Right renal pelvis (tissue), 4 donors: ENCODE results near the gene TECPR2. TPM values are rescaled to one million over a fixed set of nuclear protein-coding genes. Genes with fewer than 3 reads are reported as not detected.
A peak's percentile ranks its signal among the peaks of the same experiment; 100 is the strongest.

Experiments used
- DNase-seq, 4 donors: peaks; one replicate each; pipeline ENCODE4 v3.0.0-alpha.2; 2013; ENCODE audit warnings: low read depth in 4 of 4, low spot score in 3 of 4, missing footprints in 1 of 4
- polyA plus RNA-seq, 4 donors: library from polyadenylated mRNA; unstranded; fragments of 120-200 nt; gene quantifications; one replicate each; pipeline ENCODE4 v1.2.1, GENCODE V29; 2013; ENCODE audit not compliant: insufficient read length in 4 of 4

The TECPR2 gene
- polyA plus RNA-seq, 4 donors: 16.7 to 19.9 (median 16.8) TPM

DNA sequence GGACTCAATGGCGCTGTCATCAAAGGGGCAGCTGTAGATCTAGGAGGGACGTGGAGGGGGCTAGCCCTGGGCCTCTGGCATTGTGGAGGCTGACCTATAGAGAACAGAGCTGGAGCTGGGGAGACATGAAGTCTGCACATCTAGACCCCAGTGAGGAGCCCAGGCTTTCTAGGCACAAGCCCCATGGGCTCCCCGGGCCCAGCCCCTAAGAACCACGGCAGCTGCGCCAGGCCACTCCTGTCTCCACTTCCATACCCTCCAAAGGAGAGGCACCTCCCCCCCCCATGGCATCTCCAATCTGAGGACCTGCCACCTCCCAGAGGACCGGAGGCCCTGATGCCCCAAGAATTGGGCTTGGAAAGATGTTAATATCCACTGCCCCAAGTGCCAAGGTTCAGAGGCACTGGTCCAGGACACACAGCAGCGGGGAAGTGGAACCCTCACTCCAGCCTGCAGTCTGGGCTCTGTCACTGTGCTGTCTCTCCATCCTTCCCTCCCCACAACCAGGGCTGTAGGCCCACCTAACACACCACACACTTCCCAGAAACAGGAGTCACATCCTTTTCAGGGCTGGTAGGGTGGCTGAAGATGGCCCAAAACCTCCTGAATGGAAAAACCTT, 142.4 kb downstream of the TECPR2 start:
- no peak for DNase-seq

DNA sequence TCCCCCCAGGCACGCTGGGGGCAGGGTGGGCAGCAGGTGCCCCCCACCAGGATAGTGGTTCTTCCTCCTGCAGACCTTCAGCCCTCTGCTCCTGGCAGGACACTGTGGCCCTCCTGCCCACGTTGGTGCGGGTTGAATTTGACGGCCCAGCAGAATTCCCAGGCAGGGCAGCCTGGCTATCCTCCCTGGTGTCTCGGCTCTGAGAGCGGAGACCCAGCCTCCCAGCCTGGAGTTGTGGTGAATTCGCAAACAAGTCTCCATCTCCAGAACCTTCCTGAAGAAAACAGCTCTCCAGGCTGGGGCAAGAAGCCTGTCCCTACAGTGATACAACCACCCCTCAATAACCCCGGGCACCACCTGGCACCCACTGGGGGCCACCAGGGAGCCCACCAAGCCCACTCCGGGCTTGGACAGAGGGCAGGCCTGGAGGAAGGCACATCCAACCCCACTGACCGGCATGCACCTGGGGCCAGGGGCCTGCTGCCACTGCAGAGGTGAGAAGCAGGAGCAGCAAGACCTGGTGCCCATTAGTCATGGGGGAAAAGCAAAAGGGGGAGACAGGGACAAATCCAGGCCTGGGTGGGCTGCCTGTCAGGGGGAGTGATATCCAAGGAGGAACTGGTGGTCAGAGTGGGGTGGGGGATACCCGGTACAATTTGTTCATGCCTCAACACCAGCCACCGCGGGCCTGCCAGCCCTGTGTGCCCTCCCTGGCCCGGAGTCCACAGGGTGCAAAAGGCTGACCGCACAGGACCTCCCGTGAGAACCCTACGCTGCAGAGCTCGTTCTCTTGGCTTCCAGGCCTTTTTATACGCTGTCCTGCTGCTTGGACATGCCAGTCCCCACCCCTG, 143.3 kb downstream of the TECPR2 start:
- no peak for DNase-seq

DNA sequence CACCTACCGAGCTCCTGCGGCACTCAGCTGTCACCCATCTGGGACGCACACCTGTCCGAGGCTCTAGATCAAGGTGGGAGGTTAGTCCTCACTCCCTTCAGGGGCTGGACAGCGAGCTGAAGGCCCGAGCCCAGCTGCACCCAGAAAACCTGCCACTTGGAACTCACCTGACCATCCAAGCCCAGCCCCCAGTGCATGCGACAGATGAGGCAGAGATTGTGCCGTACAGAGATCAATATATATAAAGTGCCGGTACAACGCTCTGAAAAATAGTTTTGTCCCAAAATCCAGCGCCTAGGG, 143.8 kb downstream of the TECPR2 start:
- no peak for DNase-seq

GRCh38 chr14:102507081-102507856, 144.5 kb downstream of the TECPR2 start:
- DNase-seq: no peak

- DNase-seq: no peak
Measured at GRCh38 chr14:102507857-102508312, 145.1 kb downstream of the TECPR2 start.

- no peak for DNase-seq
Measured at GRCh38 chr14:102508410-102508773, 145.7 kb downstream of the TECPR2 start.

GRCh38 chr14:102508774-102509745, 146.3 kb downstream of the TECPR2 start:
- DNase-seq: no peak

DNA sequence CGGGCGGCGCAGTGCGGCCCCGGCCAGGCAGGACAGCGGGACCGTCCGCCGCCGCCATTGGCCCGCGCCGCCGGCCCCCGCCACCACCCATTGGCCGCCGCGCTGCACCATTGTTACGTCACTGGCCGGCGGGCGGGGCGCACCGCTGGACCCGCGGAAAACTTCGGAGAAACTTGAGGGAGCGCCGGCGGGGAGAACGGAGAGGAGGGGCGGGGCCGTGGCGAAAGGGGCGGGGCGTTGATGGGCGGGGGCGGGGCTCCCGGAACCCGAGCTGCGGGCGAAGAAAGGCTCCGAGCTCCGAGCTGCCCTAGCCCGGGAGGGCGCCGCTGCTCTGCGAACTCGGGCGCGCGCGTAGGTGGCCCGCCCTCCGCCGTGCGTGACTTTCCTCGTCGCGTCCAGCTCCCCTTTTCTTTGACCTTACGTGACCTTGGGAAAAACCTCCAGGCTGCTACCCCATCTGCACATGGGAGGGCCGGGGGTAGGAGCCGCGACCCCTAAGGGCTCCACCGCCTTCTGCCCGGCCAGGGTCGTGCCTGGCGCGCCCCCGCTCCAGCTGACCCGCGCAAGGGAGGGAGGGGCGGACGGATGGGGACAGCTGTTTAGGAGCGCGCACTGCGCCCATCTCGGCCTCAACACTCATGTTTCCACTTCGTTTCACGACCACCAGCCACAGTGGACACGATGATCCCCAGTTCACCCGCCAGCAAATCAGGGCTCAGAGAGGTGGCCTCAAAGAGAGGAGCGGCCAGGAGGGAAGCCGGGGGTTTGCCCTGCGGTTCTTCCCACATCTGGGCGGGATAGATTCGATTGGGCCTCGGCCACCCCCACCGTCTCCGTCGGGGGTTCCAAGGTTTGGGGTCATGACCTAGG, 147.2 kb downstream of the TECPR2 start, which contains the start of gene ANKRD9:
Gene ANKRD9, minus strand, starts transcription at position 31 of the 870 bp plus-strand sequence. CDS start 1,887 bp downstream, outside the sequence.
- DNase-seq: peak; percentile 79 to 88 (median 82)

- DNase-seq: peak in 1 of 4 donors; percentile 52
Measured at GRCh38 chr14:102510616-102511520, 148.1 kb downstream of the TECPR2 start.

DNA sequence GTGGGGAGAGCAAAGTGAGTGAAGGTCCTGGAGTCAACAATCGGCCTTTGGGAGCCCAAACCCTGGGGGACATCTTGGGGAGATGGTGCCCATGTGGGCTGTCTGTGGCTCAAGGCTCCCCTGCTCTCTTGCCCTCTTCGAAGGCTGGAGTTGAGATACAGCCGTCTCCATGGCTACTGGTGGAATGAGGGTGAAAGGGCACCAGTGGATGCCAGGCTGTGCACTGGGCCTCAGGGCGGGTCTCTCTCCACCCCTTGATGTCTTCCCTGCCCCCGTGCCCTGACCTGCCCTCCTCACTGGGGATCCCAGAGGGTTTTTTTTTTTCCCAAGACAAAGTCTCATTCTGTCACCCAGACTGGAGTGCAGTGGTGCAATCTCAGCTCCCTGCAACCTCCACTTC, 148.8 kb downstream of the TECPR2 start:
- DNase-seq: no peak

DNA sequence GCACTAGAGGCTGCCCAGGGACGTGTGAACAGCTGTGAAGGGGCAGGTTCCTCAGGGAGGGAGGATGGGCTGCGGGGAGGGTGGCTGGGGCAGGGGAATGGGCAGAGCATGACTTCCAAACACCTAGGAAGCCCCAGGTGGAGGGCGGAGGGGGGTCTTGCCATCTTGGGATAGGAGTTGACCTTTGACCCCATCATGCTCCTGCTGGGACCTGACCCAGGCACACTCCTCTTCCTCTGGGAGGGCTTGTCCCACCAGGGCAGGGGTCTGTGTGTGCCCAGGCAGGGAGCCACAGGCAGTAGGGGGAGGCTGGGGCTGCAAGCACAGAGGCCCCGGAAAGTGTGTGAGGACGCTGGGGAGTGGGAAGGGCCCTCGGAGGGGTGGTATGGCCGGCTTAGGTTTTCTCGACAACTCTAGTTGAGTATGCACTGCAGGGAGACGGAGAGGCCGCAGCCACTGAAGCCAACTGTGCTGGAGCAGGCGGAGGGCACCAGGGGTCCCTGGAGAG, 150.1 kb downstream of the TECPR2 start:
- DNase-seq: no peak

- no peak for DNase-seq
Measured at GRCh38 chr14:102513899-102514772, 151.4 kb downstream of the TECPR2 start.

GRCh38 chr14:102514987-102515733, 152.4 kb downstream of the TECPR2 start:
- no peak for DNase-seq

- DNase-seq: no peak
Measured at GRCh38 chr14:102516531-102517391, 154.0 kb downstream of the TECPR2 start.

- no peak for DNase-seq
Measured at GRCh38 chr14:102517392-102518062, 154.8 kb downstream of the TECPR2 start.
